HAP-1 (cell line): ENCODE data around the gene ZNF764.
"Not testable (repeated sequence)": the region's sequence is repeated elsewhere in the genome, so short reads cannot be mapped to it uniquely, and the experiment has no call there.

Experiments
- DNase-seq, 2 experiments: peaks; one replicate each; pipeline ENCODE4 v3.0.0-alpha.2; 2016 to 2020; ENCODE audit warnings: low spot score in 2 of 2
- H3K27me3 ChIP-seq: fragments of 250-450 bp; sonication (Bioruptor Pico); 2 replicates; pipeline ENCODE4 v1.5.1; 2020; ENCODE audit warnings: low read depth, mild to moderate bottlenecking, moderate library complexity
- H3K36me3 ChIP-seq: fragments of 250-450 bp; sonication (Bioruptor Pico); replicated peaks from 2 replicates; pipeline ENCODE4 v1.5.1; 2020; ENCODE audit warnings: mild to moderate bottlenecking
- H3K4me1 ChIP-seq: fragments of 250-450 bp; sonication (Bioruptor Pico); 2 replicates; pipeline ENCODE4 v1.5.1; 2020; ENCODE audit warnings: mild to moderate bottlenecking
- H3K4me3 ChIP-seq: fragments of 250-450 bp; sonication (Bioruptor Pico); 2 replicates; pipeline ENCODE4 v1.5.1; 2020; ENCODE audit warnings: mild to moderate bottlenecking, moderate library complexity
- H3K9me3 ChIP-seq: fragments of 250-450 bp; sonication (Bioruptor Pico); 2 replicates; pipeline ENCODE4 v1.5.1; 2020; ENCODE audit warnings: mild to moderate bottlenecking, moderate library complexity
- in situ Hi-C: fragments of 300-500 bp; cut with MboI; formaldehyde crosslinking; loops from 3 replicates; pipeline ENCODE4 v1.14.3; 2020; ENCODE audit warnings: low sequenced_read_pairs, inconsistent platforms, mixed read lengths

The ZNF764 gene

DNA sequence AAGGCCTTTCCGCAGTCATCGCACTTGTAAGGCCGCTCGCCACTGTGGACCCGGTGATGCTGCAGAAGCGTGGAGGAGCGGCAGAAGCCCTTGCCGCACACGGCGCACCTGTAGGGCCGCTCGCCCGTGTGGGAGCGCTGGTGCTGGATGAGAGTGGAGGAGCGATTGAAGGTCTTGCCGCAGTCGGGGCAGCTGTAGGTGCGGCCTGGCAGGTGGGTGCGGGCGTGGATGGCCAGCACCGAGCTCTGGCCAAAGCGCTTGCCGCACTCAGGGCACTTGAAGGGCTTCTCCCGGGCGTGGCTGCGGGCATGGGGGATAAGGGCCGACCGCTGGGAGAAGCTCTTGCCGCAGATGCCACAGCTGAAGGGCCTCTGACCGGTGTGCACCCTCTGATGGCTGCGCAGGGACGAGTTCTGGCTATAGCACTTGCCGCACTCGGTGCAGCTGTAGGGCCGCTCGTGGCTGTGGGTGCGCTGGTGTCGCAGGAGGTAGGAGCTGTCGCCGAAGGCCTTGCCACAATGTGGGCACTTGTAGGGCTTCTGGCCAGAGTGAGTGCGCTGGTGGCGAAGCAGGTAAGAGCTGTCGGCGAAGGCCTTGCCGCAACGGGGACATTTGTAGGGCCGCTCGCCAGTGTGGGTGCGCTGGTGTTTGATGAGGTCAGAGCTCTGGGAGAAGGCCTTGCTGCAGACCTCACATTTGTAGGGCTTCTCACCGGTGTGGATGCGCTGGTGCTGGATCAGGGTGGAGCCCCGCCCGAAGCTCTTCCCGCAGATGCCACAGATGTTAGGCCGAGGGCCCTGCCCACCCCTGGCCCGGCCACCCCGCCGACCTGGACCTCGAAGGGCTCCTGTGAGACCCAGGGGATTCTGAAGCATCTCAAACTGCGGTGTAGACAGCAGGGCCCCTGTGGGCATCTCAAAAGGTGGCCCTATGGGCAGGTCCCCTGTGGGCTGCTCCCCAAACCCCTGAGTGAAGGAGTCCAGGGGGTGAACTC, 33.3 kb downstream of the ZNF764 start:
- Histone ChIP-seq H3K9me3 (no peaks in the 10 kb centered on the region), H3K36me3 (peaks cover 11% of the 10 kb centered on the region), H3K4me1 (peaks cover 5% of the 10 kb centered on the region), H3K4me3 (no peak overlapping the region), H3K27me3 (no peaks in the 10 kb centered on the region)
- no peak for DNase-seq
- in situ Hi-C loops, result loop anchor here (10.0 kb wide), 1 partner anchor 90 kb away; the partner anchor contains the start of gene DCTPP1

DNA sequence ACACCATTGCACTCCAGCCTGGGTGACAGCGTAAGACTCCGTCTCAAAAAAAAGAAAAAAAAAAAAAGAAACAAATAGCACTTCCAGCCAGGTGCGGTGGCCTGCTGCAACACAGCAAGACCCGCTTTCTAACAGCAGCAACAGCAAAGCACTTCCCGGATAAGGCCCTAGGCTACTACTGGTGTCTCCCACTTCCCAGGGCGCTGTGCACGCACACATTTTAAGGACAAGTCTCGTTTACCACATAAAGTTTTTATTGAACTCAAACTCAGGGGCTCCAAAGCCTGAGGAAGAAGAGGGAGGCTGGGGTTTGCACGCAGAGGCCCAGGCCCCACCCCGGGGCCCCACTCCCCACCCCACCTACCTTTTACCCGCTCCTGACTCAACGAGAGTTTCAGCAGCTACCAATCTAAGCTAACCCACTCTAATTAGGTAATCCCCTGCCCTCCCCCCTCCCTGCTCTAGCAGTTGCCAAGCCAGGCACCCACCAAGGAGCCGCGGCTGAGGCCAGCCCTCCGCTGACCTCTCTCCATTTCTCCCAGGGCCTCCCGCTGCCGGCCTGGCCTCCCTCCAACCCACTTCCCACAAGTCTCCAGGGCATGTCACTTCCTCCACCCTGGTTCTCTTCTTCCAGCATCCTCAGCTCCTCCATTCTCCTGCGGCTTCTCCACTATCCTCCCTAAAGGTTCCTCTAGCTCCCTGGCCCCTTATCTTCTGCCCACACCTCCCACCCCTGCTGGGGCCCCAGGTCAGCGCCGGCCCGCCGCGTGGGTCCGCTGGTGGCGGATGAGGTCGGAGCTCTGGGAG, 34.2 kb downstream of the ZNF764 start:
- no peaks in the 10 kb centered on the region for H3K27me3 ChIP-seq
- H3K9me3 ChIP-seq, result no peaks in the 10 kb centered on the region
- in situ Hi-C loops, result loop anchor here (10.0 kb wide), 1 partner anchor 89 kb away; the partner anchor contains the start of gene DCTPP1
- H3K36me3 ChIP-seq, result peaks cover 11% of the 10 kb centered on the region
- H3K4me1 ChIP-seq, result peaks cover 5% of the 10 kb centered on the region
- peak in 1 of 2 experiments; percentile 16 for DNase-seq
- no peak overlapping the region for H3K4me3 ChIP-seq

DNA sequence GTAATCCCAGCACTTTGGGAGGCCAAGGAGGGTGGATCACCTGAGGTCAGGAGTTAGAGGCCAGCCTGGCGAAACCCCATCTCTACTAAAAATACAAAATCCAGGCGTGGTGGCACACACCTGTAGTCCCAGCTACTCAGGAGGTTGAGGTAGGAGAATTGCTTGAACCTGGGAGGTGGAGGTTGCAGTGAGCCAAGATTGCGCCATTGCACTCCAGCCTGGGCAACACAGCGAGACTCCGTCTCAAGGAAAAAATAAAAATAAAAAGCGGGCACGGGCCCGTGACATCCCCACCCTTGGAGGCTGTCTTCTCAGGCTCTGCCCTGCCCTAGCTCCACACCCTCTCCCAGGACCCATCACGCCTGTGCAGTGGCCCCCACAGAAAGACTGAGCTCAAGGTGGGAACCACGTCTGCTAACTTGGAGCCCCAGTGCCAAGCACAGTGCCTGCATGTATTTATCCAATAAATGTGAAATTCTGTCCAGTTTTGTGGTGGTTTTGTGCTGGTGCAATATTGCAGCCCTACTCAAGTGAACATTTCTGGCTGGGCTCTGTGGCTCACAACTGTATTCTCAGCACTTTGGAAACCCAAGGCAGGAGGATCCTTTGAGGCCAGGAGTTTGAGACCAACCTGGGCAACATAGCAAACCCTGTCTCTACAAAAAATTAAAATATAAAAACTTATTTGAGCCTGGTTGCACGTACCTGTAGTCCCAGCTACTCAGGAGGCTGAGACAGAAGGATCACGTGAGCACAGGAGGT, 35.3 kb downstream of the ZNF764 start:
- H3K4me1 ChIP-seq, H3K4me3 ChIP-seq, H3K9me3 ChIP-seq, DNase-seq, H3K27me3 ChIP-seq: not testable (repeated sequence)
- H3K36me3 ChIP-seq, result peaks cover 11% of the 10 kb centered on the region
- in situ Hi-C loops, result loop anchor here (10.0 kb wide), 1 partner anchor 88 kb away; the partner anchor contains the start of gene DCTPP1

DNA sequence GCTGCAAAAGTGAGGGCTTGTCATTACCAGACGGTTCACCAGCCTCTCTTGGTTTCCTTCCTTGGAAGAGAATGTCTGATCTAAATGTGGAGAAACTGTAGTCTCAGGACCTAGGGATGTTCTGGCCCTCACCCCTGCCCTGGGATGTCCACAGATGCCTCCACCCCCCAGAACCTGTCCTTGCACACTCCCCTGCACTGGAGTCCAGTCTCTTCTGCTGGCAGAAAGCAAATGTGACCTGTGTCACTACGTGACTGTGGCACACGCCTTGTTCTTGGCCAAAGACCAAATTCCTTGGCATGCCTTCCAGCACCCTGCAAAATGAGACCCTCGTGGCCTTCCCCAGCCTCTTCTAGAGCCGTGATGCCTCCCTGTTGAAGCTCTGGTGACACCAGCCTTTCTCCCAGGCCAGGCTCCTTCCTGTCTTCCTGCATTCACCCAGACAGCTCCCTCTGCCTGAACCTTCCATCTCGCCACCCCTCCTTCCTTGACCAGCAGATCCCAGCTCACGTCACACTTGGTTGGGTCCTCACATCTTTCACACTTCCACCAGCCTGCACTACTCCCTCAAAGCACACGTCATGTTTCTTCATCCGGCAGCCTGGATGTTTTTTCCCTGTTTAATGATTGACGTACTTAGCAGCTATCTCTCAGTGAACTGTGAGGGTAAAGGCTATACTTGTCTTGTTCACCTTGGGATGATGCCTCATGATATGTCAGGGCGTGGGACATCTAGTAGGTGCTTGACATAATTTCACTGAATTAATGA, 36.1 kb downstream of the ZNF764 start:
- peaks cover 11% of the 10 kb centered on the region for H3K36me3 ChIP-seq
- no peaks in the 10 kb centered on the region for H3K4me1 ChIP-seq
- no peak for DNase-seq
- H3K4me3 ChIP-seq, result no peak overlapping the region
- in situ Hi-C loops, result loop anchor here (10.0 kb wide), 1 partner anchor 87 kb away; the partner anchor contains the start of gene DCTPP1
- H3K27me3 ChIP-seq, result no peaks in the 10 kb centered on the region
- no peaks in the 10 kb centered on the region for H3K9me3 ChIP-seq

DNA sequence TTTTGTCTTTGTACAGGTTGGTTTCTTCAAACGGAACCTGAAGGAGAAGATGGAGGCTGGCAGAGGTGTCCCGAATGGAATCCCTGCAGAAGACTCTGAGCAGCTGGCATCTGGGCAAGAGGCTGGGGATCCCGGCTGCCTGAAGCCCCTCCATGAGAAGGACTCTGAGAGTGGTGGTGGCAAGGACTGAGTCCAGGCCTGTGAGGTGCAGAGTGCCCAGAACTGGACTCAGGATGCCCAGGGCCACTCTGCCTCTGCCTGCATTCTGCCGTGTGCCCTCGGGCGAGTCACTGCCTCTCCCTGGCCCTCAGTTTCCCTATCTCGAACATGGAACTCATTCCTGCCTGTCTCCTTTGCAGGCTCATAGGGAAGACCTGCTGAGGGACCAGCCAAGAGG, 36.7 kb downstream of the ZNF764 start:
- H3K9me3 ChIP-seq, result no peaks in the 10 kb centered on the region
- in situ Hi-C loops, result loop anchor here (10.0 kb wide), 1 partner anchor 87 kb away; the partner anchor contains the start of gene DCTPP1
- no peaks in the 10 kb centered on the region for H3K4me1 ChIP-seq
- H3K36me3 ChIP-seq, result peaks cover 11% of the 10 kb centered on the region
- no peak overlapping the region for H3K4me3 ChIP-seq
- DNase-seq, result no peak
- no peaks in the 10 kb centered on the region for H3K27me3 ChIP-seq

DNA sequence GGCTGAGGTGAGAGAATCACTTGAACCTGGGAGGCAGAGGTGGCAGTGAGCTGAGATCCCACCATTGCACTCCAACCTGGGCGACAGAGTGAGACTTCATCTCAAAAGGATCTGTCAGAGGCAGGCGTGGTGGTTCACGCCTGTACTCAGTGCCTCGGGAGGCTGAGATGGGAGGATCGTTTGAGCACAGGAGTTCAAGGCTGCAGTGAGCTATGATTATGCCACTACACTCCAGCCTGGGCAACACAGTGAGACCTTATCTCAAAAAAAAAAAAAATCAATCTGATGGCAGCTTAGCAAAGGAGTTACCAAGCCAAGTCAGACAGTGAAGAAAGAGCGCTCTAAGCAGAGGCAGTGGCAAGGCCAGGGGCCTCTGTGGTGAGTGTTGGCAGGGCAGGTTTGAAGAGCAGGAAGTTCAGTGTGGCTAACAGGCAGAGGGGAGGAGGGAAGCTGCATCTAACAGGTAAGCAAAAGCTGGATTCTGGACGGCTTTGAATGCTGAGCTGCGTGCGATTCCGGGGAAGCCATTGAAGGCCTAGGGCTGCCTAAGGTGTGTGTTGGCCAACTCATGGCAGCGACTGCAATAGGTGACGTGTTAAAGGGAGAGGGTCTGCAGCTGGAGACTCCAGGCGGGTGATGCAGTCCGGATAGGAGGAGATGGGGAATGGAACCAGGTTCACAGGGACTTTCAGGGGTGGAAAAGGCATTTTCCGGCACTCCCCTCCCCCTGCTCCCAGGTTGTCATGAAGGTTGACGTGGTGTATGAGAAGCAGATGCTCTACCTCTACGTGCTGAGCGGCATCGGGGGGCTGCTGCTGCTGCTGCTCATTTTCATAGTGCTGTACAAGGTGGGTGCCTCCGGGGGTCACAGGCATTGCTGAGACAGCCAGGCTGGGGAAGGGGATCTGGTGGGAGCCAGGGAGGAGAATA, 38.8 kb downstream of the ZNF764 start:
- Histone ChIP-seq H3K4me1 (no peaks in the 10 kb centered on the region), H3K9me3 (no peaks in the 10 kb centered on the region), H3K36me3 (peaks cover 1% of the 10 kb centered on the region), H3K27me3 (no peaks in the 10 kb centered on the region), H3K4me3 (no peak overlapping the region)
- in situ Hi-C loops, result loop anchor here (10.0 kb wide), 1 partner anchor 85 kb away; the partner anchor contains the start of gene DCTPP1
- DNase-seq, result no peak

DNA sequence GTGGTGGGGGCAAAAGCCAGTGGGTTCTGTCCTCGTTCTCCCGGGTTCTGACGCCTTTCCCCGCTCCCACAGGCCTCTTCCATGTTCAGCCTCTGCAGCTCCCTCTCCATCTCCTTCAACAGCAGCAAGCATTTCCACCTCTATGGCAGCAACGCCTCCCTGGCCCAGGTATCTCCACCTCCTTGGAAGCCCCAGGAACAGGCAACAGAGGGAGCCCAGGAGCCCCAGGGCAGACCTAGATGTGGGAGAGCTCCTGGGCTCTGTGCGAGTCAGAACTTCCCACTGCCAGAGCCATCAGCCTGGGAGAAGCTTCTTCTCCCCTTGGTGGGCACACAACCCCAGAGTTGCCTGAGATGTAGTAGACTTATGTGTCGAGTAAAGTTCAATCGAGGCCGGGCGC, 39.6 kb downstream of the ZNF764 start:
- Histone ChIP-seq H3K9me3 (no peaks in the 10 kb centered on the region), H3K4me3 (no peak overlapping the region), H3K4me1 (no peaks in the 10 kb centered on the region), H3K27me3 (no peaks in the 10 kb centered on the region), H3K36me3 (no peaks in the 10 kb centered on the region)
- in situ Hi-C loops, result no loop called here
- no peak for DNase-seq

DNA sequence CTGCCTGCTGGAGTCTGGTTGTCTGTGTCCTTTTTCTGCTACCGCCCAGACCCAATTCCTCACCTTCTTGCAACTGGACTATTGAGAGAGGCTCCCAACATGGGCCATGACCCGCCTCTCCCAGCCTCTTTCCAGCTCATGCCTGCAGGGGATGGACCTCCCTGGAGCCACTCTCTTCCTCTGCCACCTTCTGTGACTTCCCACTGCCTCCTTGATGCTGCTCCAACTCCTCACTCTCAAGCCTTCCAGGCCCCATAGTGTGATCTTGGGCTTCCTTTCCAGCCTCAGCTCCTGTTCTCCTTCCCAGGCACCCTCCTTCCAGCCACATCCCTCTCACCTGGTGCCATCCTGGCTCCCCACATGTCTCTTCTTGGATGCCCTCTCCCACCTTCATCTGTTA, 42.9 kb downstream of the ZNF764 start:
- Histone ChIP-seq H3K36me3 (no peaks in the 10 kb centered on the region), H3K4me3 (no peak overlapping the region), H3K9me3 (no peaks in the 10 kb centered on the region), H3K27me3 (no peaks in the 10 kb centered on the region), H3K4me1 (no peaks in the 10 kb centered on the region)
- DNase-seq, result no peak
- in situ Hi-C loops, result no loop called here

DNA sequence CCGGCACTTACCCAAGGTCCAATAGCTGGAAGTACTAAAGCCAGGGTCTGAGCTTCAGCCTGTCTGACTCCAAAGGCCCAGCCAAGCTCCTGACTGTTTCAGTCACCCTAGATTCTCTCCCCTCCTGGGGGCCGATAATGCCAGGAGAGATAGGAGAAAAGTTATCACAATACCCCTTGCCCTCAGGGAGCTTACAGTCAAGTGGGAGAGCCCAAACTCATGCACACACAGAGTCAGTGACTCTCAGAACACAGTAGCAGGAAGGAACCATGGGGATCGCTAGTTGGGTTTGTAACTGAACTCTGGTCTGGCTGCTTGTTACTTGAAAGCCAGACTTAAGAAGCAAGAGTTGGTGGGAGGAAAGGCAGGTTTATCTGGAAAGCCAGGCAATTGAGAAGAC, 46.7 kb downstream of the ZNF764 start:
- DNase-seq, result no peak
- H3K4me3 ChIP-seq, result no peak overlapping the region
- in situ Hi-C loops, result no loop called here
- no peaks in the 10 kb centered on the region for H3K9me3 ChIP-seq
- no peaks in the 10 kb centered on the region for H3K27me3 ChIP-seq
- H3K36me3 ChIP-seq, result no peaks in the 10 kb centered on the region
- no peaks in the 10 kb centered on the region for H3K4me1 ChIP-seq

DNA sequence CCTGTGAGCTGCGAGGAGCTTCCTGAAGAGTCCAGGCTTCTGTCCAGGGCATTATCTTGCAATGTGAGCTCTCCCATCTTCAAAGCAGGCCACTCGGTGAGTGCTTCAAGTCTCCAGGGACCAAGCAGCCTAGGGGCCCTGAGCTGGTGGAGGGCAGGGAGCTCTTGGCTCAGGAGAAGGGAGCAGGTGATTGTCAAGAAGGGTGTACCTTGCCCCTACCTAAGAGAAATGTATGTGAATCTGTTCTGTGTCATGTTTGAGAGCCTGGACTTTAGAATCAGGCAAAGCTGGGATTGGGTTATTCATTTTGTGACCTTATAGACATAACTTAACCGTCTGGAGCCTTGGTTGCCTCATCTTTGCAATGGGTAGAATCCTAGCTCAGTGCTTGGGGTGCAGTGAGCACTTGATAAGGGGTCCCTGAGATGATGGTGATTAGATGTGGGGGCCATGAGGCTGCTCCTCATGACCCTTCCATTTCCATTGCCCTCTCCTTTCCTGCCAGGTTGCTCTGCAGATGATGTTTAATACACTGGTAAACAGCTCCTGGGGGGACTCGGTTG, 47.7 kb downstream of the ZNF764 start:
- Histone ChIP-seq H3K9me3 (no peaks in the 10 kb centered on the region), H3K4me3 (no peak overlapping the region), H3K27me3 (no peaks in the 10 kb centered on the region), H3K4me1 (no peaks in the 10 kb centered on the region), H3K36me3 (no peaks in the 10 kb centered on the region)
- DNase-seq, result no peak
- in situ Hi-C loops, result no loop called here

DNA sequence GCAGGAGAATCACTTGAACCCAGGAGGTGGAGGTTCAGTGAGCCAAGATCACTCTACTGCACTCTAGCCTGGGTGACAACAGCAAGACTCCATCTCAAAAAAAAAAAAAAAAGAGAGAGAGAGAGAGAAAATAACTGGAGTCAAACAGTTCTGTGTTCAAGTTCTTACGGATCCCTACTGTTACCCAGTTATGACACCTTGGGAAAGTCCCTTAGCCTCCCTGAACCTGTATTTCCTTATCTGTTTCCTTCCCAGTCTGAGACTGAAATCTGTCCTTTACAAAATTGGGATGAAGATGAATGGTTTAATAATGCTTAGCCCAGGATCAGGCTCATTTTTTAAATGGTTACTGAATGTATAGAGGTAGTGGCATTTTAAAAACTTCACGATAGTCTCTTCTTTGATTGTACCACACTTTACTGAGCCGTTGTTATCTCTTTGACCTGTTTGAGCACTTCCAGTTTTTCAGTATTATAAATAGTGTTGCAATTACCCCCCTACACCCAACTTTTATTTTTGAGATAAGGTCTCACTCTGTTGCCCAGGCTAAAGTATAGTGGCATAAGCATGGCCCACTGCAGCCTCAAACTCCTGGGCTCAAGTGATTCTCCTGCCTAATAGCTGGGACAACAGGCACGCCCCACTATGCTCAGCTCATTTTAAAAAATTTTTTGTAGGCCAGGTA, 49.0 kb downstream of the ZNF764 start:
- no peaks in the 10 kb centered on the region for H3K36me3 ChIP-seq
- in situ Hi-C loops, result no loop called here
- no peaks in the 10 kb centered on the region for H3K4me1 ChIP-seq
- no peaks in the 10 kb centered on the region for H3K27me3 ChIP-seq
- DNase-seq, result no peak
- no peak overlapping the region for H3K4me3 ChIP-seq
- no peaks in the 10 kb centered on the region for H3K9me3 ChIP-seq
